Hypothalamus (tissue), 51 donors: ENCODE results near the gene TMEM244.
"Not testable (repeated sequence)": the region's sequence is repeated elsewhere in the genome, so short reads cannot be mapped to it uniquely, and the experiment has no call there.

Experiments
- DNase-seq, 51 donors: peaks; one replicate each; lab custom pipeline; 2025; lab: John Stamatoyannopoulos, UW

The TMEM244 gene

DNA sequence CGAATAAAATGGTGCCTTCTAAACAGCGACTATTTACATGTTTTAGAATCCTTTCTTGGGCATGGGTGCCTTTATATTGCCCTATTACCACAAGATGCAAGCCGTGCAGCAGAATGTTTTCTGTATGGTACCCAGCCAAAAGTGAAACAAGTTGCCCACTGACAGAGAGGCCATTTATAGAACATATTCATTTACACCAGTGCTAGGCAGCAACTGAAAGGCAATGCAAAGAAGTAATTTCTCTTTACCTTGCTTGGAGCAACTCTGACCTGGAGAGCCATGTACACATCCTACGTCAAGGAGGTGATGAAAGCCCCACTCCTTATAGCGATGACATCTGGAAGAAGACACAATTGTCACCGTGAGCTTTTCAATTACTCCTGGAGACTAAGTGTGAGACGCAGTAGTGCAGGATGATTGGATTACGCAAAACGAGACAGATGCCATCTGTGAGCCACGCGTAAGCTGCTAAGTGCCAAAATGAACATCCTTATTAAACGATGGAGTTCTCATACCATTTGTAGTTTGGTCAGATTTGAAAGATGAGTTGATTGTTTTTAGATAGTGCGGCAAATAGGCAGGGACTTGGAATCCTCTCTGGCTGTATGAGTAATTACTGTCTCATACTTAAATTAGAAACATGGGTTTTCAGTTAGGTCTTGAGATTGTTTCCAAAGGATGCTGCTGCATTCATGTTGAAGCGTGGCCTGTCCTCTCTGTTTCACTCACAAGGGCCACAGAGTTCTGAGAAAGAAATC lies at the start of gene TMEM244:
TMEM244 (minus strand) TSS at position 408 of the 758 bp plus-strand sequence; CDS start at position 281, 127 bp downstream.
- DNase-seq, result peak in 5 of 51 donors; percentile 4 to 28 (median 21)

- DNase-seq, result no peak
Measured at GRCh38 chr6:129908858-129909257, 47.7 kb upstream of the TMEM244 start.

- DNase-seq, result no peak
Measured at GRCh38 chr6:129908356-129908755, 47.2 kb upstream of the TMEM244 start.

GRCh38 chr6:129906515-129907077 lies 45.5 kb upstream of the TMEM244 start:
- no peak for DNase-seq

DNA sequence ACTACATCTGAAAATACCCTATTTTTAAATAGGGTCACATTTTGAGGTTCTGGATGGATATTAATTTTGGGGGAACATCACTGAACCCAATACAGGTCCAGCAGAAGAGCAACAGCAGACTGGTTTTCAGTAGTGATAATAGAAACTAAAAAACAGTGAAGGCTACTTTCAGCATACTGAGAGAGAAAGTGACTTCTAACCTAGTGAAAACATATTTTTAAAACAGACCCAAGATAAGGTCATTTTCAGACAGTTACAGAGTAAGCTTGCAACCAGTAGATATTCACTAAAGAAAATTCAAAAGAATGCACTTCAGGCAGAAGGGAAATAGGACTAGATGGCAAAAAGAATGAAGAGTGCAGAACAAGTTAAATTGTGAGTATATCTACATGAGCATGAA lies 42.0 kb upstream of the TMEM244 start:
- no peak for DNase-seq

GRCh38 chr6:129902681-129903080 lies 41.6 kb upstream of the TMEM244 start:
- no peak for DNase-seq

GRCh38 chr6:129901910-129902309 lies 40.8 kb upstream of the TMEM244 start:
- no peak for DNase-seq

DNA sequence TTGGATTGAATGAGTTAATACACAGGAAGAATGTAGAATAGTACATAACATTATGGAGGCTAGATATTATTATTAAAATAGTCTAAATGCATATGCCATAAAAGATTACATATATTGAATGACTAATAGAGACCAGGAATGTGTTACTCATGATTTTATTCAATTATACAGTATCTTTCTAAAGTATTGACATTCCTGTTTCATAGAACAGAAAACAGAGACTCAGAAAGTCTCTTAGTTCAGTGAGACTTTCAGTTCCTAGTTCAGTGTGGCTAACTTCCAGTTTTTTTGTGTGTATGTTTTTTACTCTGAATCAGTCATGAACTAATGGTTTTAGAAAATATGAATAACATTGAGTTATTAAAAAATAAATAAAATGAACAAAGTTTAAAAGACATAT lies 34.6 kb upstream of the TMEM244 start:
- no peak for DNase-seq

- no peak for DNase-seq
Measured at GRCh38 chr6:129894921-129895320, 33.8 kb upstream of the TMEM244 start.

- peak in 1 of 51 donors; percentile 1 for DNase-seq
Measured at GRCh38 chr6:129893640-129894039, 32.5 kb upstream of the TMEM244 start.

- no peak for DNase-seq
Measured at GRCh38 chr6:129890701-129891100, 29.6 kb upstream of the TMEM244 start.

DNA sequence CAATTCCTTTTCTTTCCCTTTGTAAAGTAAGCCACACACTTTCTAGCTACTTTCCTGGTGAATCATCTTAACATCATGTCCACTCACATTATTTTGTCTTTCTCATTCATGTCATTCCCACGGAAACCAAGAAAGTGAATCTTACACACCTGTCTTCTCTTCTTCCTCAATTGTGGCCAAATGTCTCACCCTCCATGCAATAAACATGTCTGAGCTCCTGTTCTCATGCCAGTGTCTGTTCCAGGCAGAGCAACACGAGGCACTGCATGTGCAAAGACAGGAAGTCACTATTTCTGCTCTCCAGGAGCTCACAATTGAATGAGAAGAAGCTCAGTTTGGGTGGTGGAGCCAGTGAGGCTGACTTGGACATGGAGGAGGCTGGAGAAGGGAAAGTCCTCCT lies 29.0 kb upstream of the TMEM244 start:
- DNase-seq, result no peak

- DNase-seq, result peak in 1 of 51 donors; percentile 20
Measured at GRCh38 chr6:129889580-129889979, 28.5 kb upstream of the TMEM244 start.

DNA sequence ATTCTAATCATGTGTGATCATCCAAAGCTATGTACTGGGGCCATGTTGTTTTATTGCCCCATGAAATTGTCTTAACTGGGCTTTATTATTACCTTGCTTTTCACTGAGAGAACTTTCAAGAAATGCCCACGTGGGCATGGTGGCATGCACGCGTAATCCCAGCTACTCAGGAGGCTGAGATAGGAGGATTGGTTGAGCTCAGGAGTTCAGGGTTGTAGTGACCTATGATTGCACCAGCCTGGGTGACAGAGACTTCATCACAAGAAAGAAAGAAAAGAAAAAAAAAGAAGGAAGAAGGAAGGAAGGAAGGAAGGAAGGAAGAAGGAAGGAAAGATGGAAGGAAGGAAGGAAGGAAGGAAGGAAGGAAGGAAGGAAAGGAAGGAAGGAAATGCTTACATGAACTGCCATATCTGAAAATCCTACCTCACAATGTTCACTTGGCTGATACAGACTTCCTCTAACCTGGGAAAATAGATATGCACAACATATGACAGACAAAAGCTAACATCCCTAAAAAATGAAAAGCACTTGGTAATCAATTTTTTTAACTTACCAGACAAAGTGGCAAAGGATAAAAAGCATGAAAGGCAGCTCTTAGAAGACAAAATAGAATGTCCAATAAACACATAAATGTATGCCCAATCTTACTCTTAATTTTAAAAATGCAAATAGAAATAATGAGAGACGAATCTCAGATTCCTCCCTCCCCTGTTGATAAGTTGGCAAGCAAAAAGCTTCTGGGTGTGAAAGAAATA lies 25.5 kb upstream of the TMEM244 start:
- no peak for DNase-seq

GRCh38 chr6:129884211-129884610 lies 23.1 kb upstream of the TMEM244 start:
- DNase-seq, result no peak

DNA sequence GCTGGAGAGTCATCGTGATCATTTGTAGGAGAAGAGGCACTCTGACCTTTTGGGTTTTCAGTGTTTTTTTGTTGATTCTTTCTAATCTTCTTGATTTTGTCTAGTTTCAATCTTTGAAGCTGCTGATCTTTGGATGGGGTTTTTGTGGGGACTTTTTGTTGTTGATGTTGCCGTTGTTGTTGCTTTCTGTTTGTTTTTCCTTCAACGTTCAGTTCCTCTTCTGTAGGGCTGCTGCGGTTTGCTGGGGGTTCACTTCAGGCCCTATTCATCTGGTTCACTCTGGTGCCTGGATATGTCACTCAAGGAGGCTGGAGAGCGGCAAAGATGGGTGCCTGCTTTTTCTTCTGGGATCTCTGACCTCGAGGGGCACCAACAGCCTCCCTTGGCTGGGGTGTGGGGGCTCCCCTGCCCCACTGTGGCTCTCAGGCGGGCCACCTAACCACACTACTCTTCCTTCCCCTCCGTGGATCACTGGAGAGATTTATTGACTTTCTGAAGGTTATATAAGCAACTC lies 21.5 kb upstream of the TMEM244 start:
- no peak for DNase-seq

GRCh38 chr6:129877894-129878293 lies 16.8 kb upstream of the TMEM244 start:
- not testable (repeated sequence) for DNase-seq

GRCh38 chr6:129875610-129876520 lies 14.8 kb upstream of the TMEM244 start:
- DNase-seq, result no peak

DNA sequence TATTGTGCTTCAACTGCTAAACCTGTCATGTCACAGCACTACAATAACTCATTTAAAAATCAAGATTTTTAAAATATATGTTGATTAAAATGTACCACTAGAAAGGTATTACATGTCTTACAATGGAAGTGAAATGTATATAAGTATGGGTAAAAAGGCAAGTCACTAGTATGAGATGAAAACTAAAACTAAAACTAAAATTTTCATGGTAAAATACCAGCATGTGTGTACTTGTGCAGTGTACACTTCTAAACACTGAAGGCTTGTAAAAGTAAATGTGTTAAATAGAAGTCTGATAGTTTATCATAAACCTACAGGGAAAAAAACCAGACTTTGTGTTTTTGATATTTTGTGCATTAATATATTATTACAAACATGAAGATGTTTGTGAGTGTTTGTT lies 13.7 kb upstream of the TMEM244 start:
- DNase-seq, result no peak

- no peak for DNase-seq
Measured at GRCh38 chr6:129872586-129872985, 11.5 kb upstream of the TMEM244 start.
